SH-SY5Y (cell line): ENCODE measurements around the gene UBE2S.

Source experiments
- GATA2 ChIP-seq: IDR thresholded peaks from 2 replicates; pipeline ENCODE4 v1.6.1; 2011; ENCODE audit warnings: mild to moderate bottlenecking, low read depth, low read length
- GATA3 ChIP-seq: IDR thresholded peaks from 2 replicates; pipeline ENCODE4 v1.6.1; 2011; ENCODE audit warnings: low read depth, mild to moderate bottlenecking, low read length, moderate library complexity

DNA sequence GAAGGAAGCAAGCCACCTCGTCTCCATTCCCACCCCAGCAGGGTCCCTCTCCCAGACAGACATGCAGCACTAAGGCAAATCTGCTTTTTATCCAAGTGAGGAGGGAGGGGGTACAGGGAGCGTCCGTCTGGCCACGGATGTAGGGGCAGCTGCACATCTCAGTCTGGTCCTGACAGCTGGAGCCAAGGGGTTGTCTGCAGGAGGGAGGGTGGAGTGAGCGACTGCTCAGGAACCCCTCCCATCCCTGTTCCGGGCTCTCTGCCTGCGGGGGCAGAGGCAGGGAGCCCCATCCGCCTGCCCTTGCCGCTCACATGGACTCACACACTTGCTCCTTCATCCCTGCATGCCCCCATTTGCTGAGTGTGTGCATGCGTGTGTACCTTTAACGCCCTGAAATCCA, 28.4 kb downstream of the UBE2S start:
- TF ChIP-seq GATA2 (no peak), GATA3 (no peak)
